HG02798 (cell line): Measurements from ENCODE around the gene HIVEP1.
"Not testable (repeated sequence)": the region's sequence is repeated elsewhere in the genome, so short reads cannot be mapped to it uniquely, and the experiment has no call there.

Experiments
- ATAC-seq: cut with Tn5 transposase; IDR thresholded peaks from one replicate; pipeline ENCODE4 v1.9.1; 2021; ENCODE audit warnings: mild to moderate bottlenecking; ENCODE audit not compliant: unreplicated experiment, poor library complexity

Gene HIVEP1

DNA sequence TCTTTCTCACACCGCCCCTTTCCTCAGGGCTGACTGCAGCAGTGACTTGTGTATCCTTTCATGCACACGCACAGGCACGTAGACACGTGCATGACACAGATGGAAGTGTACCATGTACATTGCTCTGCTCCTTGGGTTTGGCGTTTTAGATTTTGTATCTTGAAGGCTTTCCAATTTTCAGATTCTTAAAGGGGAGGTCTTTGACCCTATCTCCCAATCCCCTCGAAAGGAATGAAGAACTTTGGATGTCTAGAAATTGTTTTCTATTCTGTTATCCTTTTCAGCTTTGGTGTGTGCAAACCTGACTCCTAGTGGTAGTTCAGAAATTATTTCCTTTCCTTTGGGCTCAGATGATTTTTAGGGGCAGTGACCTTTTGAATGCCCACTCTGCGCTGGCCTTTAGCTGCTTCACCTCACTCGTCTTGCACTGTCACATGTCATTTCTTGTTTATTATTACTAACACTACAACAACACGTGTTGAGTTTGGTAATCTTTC is 63.0 kb downstream of the HIVEP1 start:
- no peak for ATAC-seq

DNA sequence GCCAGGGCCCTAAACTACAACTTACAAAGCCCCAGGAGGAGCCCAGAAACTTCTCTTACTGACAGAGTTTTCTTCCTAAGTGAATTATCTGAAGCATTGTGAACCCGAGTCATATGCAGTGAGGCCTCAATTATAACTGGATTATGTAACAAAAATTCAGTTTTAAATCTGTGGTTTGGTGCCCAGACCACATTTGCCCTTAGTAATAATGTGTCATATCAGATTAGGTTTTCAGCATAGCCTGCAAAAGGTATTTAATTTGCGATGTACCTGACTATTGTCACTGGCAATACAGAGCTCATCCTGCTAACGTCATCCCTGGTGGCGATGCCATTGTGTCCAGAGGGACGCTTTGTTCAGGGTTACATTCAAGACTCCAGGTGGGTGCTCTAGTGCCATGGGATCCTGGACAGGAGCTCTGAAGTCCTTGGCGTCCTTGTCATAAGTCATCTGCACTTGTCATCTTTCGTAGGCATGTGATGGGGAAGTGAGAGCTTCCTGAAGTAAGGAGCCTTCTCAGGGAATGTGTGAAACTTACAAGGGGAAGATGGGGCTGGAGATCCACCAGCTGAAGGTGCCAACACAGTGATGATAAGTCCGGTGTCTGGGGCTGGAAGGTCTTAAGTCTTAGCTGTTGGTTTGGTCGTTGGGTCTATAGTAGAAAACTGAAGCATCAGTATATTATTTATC is 65.1 kb downstream of the HIVEP1 start:
- ATAC-seq = no peak

GRCh38 chr6:12078014-12078413 is 65.9 kb downstream of the HIVEP1 start:
- ATAC-seq = no peak

DNA sequence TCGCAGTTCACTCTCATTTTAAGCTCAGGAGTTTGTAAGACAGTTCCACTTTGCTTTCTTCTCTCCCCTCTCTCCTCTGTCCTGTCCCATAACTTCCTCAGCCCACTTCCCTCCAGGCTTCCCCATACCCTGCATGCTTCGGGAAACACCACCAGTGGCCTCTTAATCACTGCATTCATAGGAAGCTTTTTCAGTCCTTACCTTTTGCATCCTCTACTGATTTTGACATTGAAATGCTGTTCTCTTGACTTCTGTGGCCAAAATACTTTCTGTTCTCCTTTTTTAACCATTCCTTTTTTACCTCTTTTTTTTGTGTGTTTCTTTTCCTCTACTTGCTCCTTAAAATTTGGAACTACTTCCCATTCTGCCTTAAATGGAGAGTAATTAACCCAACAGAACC is 69.7 kb downstream of the HIVEP1 start:
- no peak for ATAC-seq

- ATAC-seq = no peak
Measured at GRCh38 chr6:12082368-12082767, 70.3 kb downstream of the HIVEP1 start.

GRCh38 chr6:12083302-12083701 is 71.2 kb downstream of the HIVEP1 start:
- ATAC-seq = no peak

DNA sequence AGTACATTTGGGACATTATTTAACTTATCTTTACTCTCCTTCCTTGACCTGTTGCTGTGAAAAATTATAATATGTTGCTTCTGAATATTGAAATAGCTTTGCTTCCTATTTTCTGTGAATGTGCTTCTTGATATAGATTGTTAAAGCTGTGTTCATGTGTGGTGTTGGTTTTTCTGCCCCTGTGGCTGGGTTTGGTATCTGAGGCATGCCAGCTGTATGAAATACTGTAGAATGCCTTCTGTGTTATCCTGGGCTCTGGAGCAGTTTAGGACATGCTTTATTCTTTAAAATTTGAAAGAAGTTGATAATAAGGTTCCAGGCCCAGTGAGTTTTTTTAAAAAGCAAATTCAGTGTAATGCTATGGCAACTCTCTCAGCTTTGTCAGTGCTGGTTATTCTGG is 71.7 kb downstream of the HIVEP1 start:
- no peak for ATAC-seq

DNA sequence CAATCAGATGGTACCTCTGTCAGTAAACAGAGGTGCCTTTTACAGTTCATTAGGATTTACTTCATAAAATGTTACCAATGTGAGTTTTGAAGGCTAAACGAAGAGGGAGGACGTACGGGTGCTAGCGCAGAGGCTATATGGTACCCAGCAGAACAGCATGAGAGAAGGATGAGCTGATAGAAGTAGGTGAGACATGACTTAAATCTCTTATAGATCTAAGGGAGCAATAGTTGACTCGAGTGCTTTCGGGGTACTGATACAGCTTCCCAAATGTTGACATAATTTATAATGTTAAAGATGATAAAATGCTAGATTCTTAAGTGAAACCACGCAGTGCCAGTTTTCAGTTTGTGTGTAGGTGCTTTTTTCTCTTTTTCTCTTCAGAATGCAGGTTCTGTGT is 72.6 kb downstream of the HIVEP1 start:
- ATAC-seq = no peak

DNA sequence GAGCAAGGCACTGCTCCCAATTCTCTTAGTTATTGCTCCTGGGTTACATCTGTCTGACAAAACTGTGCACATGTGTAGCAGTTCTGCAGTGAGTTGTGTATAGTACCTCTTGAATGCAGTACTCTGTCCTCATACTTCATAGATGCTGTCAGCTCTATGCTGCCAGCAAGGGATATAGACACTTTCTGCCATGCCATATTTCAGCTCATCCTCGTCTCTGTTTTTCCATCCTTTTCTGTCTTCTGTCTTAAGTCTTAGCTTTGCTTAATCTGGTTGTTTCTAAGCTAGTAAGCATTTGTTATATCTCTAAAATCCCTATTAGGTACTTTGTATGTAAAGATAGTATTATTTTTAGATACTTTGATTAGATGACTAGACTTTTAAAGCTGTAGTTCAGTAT is 76.4 kb downstream of the HIVEP1 start:
- no peak for ATAC-seq

GRCh38 chr6:12090714-12091113 is 78.6 kb downstream of the HIVEP1 start:
- ATAC-seq = no peak

DNA sequence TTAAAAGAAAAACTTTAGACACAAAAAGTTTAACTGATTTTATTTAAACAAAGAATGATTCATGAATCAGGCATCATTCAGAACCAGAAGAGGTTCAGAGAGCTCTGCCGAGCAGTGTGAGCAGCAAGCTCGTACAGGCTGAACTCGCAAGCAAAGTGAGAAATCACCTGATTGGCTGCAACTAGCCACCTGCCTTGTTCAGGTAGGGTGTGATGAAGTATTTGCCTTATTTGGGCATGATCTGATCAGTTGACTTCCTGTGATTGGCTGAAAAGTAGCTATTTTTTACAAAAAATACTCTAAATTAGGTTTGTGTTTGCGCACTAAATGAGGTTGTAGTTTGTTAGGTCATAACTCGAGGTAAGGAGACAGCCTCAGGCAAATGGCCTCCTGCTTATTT is 80.7 kb downstream of the HIVEP1 start:
- no peak for ATAC-seq

DNA sequence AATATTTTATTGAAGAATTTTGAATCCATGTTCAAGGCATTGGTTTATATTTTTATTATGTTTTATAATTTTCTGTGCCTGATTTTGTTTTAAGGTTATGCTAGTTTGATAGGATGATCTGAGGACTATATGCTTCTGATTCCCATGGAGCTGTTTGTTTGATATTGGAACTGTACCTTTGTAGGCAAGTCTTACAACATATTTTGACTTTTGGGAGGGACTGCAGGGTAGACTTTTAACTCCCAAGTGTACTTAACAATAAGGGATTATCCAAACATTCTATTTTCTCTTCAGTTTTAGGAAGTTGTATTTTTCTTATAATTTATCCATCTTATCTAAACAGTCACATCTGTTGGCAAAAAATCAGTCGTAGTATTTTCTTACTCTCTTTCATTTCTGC is 82.6 kb downstream of the HIVEP1 start:
- ATAC-seq = no peak

DNA sequence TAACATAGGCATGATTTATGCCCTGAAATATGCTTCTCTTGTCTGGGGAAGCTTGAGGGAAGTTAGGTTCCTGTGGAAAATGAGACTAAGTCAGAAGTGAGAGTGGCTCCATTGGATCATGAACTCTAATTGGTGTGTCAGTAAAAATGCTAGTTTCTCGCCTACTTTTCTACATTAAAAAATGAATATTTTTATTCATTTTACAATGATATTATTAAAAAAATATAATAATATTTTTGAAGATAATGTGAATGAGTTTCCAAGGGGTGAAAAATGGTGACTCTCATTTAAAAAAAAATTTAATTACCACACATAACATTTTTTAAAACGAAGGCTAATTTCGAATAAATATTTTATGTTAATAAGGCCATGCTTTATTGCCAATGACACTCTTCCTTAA is 84.2 kb downstream of the HIVEP1 start:
- no peak for ATAC-seq

GRCh38 chr6:12097791-12098190 is 85.7 kb downstream of the HIVEP1 start:
- no peak for ATAC-seq

- no peak for ATAC-seq
Measured at GRCh38 chr6:12099623-12100338, 87.7 kb downstream of the HIVEP1 start.

DNA sequence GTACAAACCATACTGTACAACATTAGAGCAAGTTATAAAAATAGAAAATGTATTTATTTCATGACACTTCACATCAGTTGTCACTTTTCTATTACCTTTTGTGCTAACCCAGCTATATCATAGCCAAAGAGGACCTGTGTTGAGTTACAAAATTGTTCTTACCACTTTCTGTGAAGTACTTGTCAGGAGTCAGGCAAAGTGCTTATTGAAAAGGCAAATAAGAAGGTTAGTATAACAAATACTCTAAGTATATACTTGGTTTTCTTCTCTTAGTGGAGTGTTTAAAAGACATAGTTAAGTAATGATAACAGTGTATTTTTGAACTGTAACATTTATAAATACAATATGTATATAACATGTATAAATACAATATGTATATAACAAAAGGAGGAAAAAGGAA is 88.9 kb downstream of the HIVEP1 start:
- ATAC-seq = no peak

GRCh38 chr6:12101653-12102312 is 89.7 kb downstream of the HIVEP1 start:
- no peak for ATAC-seq

- no peak for ATAC-seq
Measured at GRCh38 chr6:12102350-12102749, 90.2 kb downstream of the HIVEP1 start.

DNA sequence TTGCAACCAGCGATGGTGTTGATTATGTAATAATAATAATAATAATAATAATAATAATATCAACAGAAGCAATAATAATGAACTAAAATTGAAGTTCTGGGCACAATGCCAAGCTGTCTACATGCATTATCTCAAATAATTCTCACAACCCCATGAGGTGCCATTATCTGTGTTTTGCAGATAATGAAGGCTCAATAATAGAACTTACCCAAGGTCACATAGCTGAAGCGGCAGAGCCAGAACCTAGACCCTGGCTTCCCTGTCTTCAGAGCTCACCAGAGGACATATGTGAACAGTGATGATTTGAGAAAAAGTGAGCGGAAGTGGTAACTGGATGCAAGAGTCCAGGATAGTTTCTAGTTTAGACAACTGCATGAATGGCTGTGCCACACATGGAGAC is 91.0 kb downstream of the HIVEP1 start:
- no peak for ATAC-seq

GRCh38 chr6:12105271-12105670 is 93.2 kb downstream of the HIVEP1 start:
- no peak for ATAC-seq

GRCh38 chr6:12108376-12108775 is 96.3 kb downstream of the HIVEP1 start:
- ATAC-seq = not testable (repeated sequence)
